Urothelium cell line (cell line): ENCODE data around the gene CEP135.
A peak's percentile ranks its signal among the peaks of the same experiment; 100 is the strongest.
"Not testable (repeated sequence)": the region's sequence is repeated elsewhere in the genome, so short reads cannot be mapped to it uniquely, and the experiment has no call there.

Experiments
- DNase-seq: peaks from one replicate; pipeline ENCODE4 v3.0.0; 2011; ENCODE audit warnings: low spot score, mixed read lengths
- FAIRE-seq: peaks from 2 replicates; lab custom pipeline; 2011; peaks lifted over from hg19 to GRCh38; lab: Jason Lieb, UNC

CEP135 gene, protein sequence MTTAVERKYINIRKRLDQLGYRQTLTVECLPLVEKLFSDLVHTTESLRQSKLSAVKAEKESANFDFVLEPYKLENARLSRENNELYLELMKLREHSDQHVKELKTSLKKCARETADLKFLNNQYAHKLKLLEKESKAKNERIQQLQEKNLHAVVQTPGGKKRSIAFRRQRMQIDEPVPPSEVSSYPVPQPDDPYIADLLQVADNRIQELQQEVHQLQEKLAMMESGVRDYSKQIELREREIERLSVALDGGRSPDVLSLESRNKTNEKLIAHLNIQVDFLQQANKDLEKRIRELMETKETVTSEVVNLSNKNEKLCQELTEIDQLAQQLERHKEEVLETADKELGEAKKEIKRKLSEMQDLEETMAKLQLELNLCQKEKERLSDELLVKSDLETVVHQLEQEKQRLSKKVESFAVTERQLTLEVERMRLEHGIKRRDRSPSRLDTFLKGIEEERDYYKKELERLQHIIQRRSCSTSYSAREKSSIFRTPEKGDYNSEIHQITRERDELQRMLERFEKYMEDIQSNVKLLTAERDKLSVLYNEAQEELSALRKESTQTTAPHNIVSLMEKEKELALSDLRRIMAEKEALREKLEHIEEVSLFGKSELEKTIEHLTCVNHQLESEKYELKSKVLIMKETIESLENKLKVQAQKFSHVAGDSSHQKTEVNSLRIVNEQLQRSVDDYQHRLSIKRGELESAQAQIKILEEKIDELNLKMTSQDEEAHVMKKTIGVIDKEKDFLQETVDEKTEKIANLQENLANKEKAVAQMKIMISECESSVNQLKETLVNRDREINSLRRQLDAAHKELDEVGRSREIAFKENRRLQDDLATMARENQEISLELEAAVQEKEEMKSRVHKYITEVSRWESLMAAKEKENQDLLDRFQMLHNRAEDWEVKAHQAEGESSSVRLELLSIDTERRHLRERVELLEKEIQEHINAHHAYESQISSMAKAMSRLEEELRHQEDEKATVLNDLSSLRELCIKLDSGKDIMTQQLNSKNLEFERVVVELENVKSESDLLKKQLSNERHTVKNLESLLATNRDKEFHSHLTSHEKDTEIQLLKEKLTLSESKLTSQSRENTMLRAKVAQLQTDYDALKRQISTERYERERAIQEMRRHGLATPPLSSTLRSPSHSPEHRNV

DNA sequence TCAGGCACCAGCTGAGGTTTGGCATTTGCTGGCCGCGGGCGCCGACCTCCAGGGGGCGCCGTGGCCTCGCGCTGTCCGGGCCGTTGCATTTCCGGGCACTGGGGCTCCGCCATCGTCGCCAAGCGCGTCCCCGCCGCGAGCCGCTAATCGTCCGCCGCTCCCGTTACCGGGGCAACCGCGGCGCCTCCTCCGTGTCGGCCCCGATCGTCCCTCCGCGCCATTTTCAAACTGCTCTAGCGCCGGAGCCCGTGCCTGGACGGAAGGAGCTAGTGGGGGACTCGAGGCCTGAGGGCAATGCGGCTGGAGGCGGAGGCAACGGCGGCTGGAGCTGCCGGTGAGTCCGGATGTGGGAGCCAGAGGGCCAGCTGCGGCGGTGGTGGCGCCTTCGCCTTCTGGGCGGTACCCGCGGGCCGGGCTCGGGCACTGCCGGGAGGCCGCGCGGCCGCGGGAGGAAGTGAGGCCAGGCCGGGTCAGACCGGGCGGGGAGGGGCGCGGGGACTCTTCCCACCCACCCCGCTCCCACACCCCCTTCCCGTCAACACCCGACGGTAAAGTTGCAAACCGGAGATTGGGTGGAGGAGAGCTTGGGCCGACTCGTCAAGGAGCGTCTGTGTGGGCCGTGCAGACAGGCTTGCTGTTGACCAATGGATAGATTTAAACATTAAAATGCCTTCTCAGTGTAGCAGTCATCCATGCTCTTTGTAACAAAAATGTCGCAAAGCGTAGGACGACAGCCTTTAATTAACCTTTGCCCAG is at the start of gene CEP135:
Gene CEP135, plus strand, starts transcription at position 220 of the 756 bp plus-strand sequence. CDS start 3,186 bp downstream, outside the sequence.
- FAIRE-seq (peak; percentile 96), DNase-seq (peak; percentile 96)

GRCh38 chr4:55902677-55903076 is 46.1 kb upstream of the CEP135 start:
- FAIRE-seq, result no peak
- DNase-seq, result no peak

GRCh38 chr4:55903577-55903976 is 45.2 kb upstream of the CEP135 start:
- DNase-seq (no peak), FAIRE-seq (no peak)

DNA sequence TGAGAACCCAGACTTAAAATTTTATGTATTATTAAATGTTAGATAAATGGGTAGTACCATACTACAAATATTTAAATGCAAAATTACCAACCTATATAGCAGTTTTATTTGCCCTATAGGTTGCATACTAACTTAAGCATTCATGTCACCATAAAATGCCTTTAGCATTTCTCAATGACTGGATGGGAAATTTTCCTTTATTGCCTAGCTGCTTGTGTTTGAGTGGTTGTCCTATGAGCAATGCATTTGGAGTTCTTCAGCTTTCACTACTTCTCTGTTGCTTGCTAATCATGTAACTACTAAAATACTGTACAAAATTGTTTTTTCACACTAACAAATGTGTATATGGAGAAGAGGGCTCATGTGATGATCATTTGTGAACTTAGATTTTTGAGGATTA is 44.2 kb upstream of the CEP135 start:
- DNase-seq (no peak), FAIRE-seq (no peak)

GRCh38 chr4:55906323-55906722 is 42.4 kb upstream of the CEP135 start:
- DNase-seq (no peak), FAIRE-seq (no peak)

GRCh38 chr4:55906989-55907388 is 41.8 kb upstream of the CEP135 start:
- FAIRE-seq (no peak), DNase-seq (peak; percentile 35)

DNA sequence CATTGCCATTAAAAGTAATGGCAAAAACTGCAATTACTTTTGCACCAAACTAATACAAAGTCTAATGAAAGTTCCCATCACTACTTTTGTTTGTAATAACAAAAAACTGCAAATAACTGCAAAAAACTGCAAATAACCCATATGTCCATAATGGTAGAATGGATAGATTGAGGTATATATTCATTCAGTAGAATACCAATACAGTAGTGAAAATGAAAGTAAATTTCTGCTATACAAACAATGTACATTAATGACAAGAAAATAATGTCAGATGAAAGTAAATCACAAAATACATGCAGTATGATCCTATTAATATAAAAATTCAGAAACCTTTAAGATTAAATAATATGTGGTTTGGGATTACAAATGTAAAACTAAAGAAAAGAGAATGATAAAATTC is 41.3 kb upstream of the CEP135 start:
- DNase-seq (no peak), FAIRE-seq (no peak)

DNA sequence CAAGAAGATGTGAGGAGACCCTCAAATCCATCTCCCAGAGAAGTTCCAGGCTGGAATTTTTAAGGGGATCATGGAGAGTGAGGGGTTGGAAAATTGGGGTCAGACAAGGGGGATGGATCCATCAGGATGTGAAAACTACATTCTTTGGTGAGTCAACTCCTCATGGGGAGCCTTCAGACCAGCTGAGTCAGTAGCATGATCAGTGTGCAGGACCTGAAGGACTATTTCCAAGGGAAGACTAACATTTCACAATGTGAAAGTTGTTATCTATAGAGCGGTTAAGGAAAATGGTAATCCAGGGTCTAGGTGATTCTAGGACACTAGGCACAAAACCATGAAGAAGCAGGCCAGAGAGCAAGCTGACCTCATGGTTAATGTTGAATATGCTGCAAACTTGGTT is 38.6 kb upstream of the CEP135 start:
- FAIRE-seq (no peak), DNase-seq (no peak)

- DNase-seq, result no peak
- FAIRE-seq, result no peak
These were observed 36.5 kb upstream of the CEP135 start for GRCh38 chr4:55912249-55912648.

DNA sequence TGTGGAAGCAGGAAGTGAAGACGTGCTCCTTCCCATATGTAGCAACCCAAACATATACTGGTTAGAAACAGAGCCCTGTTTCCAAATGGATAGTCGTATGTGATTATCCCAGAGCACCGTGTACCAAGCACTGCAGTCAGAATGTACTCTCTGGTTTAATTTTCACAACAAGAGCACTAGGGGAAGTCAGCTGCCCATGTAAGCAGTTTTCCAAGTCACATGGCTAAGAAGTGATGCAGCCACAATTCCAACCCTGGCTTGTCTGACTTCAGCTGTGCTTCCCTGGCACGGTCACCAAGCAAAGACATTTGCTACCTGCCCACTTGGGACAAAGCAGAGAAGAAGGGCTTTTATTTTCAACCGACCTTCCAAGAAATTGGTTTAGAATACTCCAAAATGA is 28.2 kb upstream of the CEP135 start:
- DNase-seq (no peak), FAIRE-seq (no peak)

DNA sequence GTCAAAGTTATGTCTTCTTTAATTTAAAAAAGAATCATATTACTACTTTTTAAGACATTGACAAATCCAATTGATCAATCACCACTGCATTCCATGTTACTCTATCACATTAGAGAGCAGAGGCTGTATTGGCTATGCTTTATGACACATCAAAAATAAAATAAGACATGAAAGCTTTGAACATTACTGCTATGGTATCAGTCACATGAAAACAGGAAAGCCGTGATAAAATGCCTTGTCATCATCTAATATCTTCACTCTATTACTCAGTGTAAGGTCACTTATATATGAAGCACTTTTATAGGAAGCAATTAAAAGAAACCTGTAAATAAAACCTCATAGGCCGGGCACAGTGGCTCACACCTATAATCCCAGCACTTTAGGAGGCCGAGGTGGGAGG is 27.7 kb upstream of the CEP135 start:
- FAIRE-seq (no peak), DNase-seq (no peak)

GRCh38 chr4:55925241-55925640 is 23.5 kb upstream of the CEP135 start:
- DNase-seq (no peak), FAIRE-seq (no peak)

DNA sequence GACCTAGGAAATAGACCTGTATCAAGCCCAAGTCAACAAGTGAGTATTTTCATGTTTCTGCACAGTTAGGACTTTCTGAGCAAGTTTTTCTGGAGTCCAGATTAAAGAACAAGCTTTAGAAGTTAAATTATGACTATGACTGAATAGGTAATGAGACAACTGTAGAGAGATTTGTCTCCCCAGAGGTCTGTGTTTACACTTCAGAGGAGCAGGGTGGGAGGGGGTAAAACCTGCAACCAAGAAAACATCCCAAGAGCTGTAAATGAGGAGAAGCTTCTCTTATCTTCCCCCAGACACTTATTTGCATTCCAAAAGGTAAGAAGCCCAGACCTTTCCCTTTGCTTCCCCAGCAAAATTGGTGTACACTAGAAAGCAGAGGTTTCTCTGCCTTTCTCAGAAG is 22.1 kb upstream of the CEP135 start:
- DNase-seq (no peak), FAIRE-seq (no peak)

GRCh38 chr4:55927803-55928437 is 20.8 kb upstream of the CEP135 start:
- no peak for DNase-seq
- FAIRE-seq, result no peak

GRCh38 chr4:55928846-55929245 is 19.9 kb upstream of the CEP135 start:
- DNase-seq, result no peak
- FAIRE-seq, result no peak

- DNase-seq (no peak), FAIRE-seq (no peak)
These were observed 17.7 kb upstream of the CEP135 start for GRCh38 chr4:55931043-55931442.

DNA sequence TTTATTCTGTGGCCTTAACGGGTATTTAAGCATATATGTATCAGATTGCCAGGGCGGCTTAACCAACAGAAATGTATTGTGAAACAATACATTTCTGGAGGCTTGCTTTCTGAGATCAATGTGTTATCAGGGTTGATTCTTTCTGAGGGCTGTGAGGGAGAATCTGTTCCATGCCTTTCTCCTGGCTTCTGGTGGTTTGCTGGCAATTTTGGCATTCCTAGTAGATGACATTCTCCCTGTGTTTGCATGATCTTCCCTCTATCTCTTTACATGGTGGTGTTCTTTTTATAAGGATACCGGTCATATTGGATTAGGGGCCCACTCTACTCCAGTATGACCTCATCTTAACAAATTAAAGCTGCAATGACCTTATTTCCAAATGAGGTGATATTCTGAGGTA is 16.9 kb upstream of the CEP135 start:
- FAIRE-seq (no peak), DNase-seq (no peak)

GRCh38 chr4:55932511-55932910 is 16.2 kb upstream of the CEP135 start:
- DNase-seq, result no peak
- no peak for FAIRE-seq

DNA sequence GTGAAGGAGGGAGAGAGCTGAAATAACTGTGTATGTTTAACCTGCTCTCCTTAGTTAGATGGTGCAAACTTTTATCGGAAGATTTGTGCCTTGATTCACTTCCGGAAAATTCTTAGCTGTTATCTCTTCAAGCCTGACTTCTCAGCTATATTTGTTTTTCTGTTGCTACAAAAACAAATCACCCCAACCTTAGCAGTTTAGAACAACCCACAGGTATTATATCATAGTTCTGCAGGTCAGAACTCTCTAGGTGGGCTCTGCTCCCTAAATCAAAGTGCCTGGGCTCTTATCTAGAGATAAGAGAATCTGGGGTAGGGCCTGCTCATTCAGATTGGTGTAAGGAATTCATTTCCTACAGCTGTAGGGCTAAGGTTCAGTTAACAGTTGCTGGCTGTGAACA is 15.1 kb upstream of the CEP135 start:
- no peak for FAIRE-seq
- no peak for DNase-seq

DNA sequence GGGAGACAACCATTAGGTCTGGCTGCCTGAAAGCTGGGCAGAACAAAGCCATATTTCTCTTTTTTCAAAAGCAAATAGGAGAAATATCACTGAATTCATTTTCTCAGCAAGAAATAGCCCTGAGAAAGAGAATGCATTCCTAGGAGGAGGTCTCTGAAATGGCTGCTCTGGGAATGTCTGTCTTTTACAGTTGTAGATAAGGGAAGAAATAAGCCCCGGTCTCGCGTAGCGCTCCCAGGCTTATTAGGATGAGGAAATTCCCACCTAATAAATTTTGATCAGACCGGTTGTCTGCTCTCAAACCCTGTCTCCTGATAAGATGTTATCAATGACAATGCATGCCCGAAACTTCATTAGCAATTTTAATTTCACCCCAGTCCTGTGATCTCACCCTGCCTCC is 12.8 kb upstream of the CEP135 start:
- not testable (repeated sequence) for DNase-seq

More for the DNA sequence above, 12.8 kb upstream of the CEP135 start:
- FAIRE-seq, result not testable (repeated sequence)
